ENCODE results near the gene CRB2.
"Not testable (repeated sequence)": the region's sequence is repeated elsewhere in the genome, so short reads cannot be mapped to it uniquely, and the experiment has no call there.

Gene CRB2

DNA sequence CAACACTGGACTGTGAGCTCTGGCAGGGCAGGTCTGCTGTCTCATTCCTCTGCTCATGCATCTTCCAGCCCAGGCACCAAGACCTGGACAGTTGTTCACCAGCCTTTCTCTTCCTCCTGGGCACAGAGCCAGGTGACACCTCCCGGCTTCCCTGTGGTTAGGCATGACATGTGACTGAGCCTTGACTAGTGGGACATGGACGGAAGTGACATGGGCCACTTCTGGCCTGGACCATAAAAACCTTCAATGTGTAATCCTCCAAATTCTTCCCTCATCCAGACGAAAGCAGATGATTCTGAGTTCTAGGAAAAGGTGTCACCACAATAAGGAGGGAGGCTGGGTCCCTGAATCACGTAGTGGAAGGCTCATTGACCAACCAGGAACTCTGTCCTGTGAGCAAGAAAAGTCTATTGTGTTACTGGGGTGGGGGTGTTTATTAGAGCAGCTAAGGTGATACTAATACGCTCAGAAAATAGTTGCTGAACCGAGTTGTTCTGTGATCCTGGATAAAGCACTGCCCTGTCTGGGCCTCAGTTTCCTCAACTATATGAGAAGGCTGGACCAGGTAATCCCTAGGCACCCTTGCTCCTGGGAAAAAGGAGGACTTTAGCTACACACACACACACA, 26.6 kb upstream of the CRB2 start:
- no peak for DNase-seq (ENCODE audit: low read depth)

DNA sequence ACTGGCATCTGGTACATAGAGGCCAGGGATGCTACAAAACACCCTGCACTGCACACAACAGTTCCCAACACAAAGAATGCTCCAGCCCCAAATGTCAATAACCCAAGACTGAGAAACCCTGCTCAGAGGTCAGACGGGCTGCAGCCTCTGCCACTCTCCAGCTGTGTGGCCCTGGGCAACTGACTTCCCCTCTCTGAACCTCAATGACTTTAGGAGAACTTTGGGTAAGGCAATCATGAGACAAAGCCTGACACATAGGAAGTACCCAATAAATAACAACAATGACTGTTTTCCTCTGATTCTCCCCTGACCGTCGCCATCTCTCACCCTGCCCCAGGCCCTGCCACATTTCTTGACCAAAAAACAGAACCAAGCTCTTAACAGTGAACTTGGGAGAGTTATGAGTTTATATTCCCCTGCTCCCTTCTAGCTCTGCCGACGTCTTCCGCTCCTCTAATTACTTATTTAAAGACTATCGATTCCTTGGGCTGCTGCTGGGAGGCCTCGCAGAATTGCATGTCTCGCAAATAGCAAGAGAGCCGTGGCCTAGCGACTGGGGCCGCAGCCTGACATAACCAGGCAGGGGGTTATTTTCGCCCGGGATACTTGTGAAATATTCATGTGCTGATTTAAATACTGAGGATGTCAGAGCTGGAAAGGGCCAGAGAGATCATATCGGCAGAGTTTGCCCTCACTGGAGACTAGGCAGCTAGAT, 24.5 kb upstream of the CRB2 start:
- DNase-seq (ENCODE audit: low read depth): no peak

DNA sequence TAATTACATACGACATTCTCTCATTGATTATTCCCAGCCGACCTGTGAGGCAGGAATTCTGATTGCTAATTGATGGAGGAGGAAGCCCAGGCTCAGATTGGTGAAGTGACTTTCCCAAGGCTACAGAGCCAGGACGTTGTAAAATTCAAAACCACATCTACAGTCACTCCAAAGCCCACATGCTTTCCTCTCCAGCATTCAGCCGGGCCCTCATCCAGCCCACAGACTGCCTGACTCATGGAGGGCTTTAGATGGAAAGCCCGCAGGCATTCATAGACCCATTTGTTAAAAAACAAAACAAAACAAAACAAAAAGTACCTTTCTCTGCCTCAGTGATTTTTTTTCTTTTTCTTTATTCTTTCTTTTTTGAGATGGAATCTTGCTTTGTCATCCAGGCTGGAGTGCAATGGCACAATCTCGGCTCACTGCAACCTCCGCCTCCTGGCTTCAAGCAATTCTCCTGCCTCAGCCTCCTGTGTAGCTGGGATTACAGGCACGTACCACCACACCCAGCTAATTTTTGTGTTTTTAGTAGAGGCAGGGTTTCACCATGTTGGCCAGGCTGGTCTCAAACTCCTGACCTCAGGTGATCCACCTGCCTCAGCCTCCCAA, 22.8 kb upstream of the CRB2 start:
- not testable (repeated sequence) for DNase-seq (ENCODE audit: low read depth)

DNA sequence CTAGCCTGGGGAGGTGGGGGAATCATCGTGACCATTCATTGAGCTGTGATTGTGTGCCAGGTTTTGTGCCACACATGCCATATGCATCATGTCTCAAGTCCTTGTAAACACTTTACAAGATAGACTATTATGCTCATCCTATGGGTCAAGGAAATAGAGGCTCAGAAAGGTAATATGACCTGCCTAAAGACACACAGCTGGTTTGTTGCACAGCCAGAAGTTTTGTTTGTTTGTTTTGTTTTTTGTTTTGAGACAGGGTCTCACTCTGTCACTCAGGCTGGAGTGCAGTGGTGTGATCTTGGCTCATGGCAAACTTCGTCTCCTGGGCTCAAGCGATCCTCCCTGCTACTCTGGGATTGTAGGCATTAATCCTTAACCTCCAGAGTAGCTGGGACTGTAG, 21.4 kb upstream of the CRB2 start:
- DNase-seq (ENCODE audit: low read depth): no peak

DNA sequence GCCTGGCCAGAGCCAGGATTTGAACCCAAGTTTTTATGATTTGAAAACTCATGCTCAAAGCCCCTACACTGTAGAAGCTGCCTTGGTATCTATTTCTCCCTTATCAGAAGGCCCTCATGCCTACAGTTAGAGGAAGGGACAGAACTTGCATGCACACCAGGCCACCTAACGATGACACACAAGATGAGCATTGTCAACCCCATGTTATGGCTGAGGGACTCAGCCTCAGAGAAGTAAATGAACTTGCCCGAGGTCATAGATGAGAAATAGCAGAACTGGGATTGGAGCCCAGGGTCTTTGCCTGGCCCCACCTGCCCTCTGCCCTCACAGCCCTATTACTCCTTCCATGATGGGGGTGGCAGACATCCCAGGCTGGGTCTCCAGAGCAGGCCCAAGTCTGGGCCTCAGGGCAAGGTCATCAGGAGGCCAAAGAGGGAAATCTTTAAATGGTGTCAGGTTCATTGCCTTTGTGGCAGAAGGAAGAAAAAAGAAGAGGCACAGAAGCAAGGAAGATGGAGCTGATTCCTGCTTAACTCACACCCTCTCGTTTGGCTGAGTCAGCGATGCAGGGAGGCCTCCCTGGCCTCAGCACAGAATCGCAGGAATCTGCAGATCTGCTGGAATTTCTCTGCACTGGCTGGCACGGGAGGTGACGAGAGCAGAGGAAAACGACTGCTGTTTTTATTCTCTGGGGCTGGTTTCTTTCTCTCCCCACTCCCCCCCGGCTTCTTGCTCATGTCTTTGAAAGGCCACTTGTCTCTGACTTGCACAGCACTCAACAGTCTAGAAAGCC, 20.6 kb upstream of the CRB2 start:
- DNase-seq (ENCODE audit: low read depth): no peak

DNA sequence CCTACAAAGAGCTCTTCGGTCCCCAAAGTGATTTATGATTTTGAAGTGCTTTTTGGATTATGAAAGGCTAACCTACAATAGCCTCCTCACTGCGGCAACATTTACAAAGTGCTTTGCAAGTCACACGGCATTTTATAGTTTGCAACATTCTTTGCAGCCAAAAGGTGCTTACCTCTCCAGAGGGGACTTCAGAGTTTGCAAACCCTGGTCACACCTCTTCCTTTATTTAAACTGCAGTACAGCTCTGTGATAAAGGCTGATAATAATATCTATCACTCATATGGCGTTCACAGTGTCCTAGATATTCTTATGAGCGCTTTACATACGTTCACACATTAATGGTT, 20.0 kb upstream of the CRB2 start:
- DNase-seq (ENCODE audit: low read depth): no peak

DNA sequence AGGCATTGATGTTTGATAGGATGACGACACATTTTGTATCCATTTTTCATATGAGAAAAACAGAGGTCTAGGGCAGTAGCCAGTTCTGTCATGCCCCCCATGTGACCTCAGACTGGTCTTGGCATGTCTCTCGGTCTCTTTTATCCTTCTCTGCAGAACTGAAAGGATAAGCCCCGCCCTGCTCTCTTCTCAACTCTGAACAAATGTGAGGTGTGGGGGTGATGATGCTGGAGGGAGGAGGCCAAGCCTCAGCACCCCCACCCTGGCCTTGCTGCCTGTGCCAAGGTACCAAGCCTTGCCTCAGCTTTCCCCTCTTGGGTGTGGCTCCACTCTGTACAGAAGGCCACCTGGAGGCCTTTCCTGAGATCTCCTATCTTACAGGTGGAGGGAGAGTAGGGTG, 19.5 kb upstream of the CRB2 start:
- DNase-seq (ENCODE audit: low read depth): no peak

DNA sequence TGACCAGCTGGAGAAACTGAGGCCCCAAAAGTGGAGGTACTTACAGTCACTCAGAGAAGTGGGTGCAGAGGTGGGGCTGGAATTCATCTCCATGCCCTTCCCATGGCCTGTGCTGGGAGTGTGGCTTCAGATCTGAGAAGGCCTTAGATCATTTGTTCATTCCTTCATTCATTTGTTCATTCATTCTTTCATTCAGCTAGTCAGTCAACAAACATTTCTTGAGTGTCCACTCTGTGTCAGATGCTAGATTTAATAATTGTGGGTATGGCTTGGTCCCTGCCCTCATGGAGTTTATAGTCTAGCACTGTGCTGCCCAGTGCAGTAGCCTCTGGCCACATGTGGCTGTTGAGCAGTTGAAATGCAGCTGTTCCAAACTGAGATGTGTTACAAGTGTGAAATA, 19.0 kb upstream of the CRB2 start:
- no peak for DNase-seq (ENCODE audit: low read depth)

DNA sequence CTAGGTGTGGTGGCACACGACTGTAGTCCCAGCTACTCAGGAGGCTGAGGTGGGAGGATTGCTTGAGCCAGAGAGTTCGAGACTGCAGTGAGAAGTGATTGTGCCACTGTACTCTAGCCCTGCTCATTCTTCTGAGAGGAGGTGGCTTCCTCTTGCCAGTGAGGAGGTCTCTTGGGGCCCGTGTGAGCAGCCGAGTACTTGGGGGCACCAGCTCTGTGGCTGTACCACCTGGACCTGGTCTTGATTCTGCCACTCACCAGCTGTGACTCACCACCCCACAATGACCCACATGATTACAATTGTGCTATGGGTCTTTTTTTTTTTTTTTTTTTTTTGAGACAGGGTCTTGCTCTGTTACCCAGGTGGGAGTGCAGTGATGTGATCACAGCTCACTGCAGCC, 18.0 kb upstream of the CRB2 start:
- no peak for DNase-seq (ENCODE audit: low read depth)

DNA sequence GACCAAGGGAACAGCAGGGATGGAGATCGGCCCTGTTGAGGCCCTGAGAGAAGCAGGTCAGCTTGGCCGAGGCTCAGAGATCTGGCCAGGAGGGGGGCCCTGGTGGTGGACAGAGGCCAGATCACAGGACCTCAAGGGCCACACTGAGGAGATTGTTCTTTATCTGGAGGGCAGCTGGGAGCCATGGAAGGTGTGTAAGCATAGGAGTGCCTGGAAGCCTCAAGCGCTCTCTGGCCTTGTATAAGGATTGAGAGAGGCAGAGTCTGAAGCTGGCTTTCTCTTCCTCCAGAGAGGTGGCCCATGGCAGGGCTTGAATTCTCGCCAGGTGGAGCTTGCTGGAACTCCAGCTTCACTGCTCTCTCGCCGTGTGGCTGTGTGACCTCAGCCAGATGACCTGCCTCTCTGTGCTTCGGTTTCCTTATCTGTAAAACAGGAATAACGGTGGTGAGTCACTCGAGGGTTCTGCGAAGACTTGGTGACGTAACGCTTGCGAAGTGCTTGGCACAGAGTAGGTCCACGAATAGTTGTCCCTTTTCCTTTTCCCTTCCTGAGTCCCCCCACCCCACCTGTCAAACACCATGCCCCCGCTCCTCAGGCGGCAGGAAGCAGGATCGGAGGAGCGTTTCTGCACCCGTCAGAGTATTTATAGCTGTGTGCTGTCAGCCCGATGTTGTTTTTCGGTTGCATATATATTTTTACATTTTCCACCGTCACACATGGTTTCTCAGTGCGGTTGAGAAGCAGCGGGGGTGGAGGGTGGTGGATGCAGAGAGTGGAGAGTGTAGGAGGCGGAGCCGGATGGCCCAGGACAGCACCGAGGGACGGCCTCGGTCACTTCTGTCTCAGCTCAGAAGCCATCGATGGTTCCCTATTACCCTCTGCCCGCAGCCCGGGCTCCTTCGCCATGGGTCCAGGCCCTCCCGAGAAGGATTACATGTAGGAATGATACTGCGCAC, 17.0 kb upstream of the CRB2 start:
- DNase-seq (ENCODE audit: low read depth): no peak

DNA sequence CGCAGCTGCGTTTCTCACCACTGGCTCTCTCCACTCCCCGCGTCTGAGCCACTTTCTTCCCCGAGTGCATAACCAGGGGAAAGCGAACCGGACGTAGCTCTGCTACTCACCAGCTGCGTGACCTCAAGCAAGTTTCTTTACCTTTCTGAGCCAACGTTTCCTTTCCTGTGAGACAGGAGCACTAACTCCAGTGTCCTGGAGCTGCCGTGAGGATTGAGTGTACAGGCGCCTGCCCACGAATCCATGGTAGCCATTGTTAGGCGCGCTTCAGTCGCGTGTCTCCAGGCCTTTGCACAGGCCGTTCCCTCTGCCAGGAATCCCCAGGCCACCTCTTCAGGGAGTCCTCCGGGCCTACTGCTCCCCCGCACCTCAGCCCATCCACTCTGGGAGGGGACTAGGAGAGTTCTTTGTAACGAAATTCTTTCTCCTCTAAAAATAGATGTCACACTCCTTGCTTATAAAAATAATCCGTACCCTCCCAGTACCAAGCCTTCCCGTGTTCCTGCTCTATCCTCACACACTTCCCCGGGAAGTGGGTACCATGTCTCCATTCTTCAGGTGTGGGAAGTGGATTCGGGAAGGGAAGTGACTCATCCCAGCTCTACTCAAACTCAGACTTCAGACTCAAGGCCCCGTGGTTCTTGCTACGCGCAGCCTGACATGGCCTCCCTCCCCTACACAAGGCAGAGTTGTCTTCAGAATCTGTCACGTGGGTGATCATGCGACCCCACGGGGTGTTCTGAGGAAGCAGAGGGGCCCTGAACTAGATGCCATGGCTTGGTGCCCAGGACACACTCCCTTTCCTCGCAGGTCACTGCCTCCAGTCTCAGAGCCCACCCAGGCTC, 16.1 kb upstream of the CRB2 start:
- DNase-seq (ENCODE audit: low read depth): no peak

DNA sequence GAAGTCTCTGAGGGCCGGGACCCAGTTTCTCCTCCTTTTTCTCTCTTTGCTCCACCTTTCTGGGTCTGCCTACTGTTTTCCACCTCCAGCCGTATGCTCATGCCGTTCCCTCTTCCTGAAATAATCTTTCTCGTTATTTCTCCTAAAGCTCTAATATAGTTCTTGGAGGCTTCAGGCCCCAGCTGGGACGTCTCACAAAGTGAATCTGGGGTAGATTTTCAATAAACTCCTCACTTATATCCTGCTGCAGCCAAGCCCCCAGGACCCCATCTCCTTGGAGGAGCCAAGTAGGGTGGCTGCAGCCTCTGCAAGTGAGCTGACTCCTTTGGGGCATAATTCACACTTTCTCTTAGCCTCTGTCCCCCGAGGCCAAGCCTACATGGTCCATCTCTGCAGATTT, 14.2 kb upstream of the CRB2 start:
- no peak for DNase-seq (ENCODE audit: low read depth)

DNA sequence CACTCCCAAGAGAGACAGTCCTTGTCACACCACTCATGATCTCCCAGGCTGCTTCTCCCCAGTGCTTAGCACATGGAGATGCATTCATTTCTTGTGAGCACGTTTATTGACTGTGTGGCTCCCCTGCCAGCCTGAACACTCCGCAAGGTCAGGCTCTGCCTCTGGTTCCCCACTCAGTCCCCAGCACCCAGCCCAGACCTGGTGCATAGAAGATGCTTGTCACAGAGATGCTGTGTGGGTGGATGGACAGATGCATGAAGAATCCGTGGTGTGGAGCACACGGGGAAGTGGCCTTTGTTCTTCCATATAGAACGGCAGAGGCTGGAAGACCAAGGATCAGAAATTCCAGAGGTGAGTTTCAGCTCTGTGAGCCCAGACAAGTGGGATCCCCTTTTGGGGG, 13.8 kb upstream of the CRB2 start:
- DNase-seq (ENCODE audit: low read depth): no peak

DNA sequence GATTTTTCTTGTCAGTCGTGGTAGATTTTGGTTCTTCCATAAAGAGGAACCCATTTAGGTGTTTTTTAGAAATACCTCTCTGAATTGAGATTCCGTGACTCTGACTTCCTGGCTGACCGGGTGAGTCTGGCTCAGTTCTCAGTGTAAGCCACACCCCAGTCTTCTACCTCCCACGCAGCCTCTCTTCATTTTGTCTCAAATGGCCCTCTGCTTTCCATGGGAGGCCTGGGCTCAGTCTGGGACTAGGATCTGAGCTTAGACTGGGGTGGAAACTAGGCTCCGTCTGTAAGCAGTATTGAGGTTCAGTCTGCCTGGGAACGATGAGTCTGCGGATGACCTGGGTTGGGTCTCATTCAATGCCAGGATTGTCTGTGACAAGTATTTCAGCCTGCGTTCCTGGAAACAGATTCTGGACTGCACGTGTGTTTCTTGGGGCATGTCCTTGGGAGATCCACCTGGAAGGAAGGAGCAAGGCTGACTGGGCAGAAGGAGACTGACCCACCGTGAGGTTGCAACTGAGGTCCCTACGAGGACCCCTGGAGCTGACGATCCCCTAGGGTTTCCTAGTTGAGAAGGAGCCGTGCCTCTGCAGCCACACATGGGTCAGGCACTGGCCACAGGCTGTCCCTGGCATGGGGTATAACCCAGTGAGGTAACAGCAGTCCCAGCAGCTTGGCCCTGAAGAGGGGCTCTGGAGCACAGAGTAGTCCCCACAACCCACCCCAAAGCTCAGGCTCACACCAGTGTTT, 12.4 kb upstream of the CRB2 start:
- no peak for DNase-seq (ENCODE audit: low read depth)

DNA sequence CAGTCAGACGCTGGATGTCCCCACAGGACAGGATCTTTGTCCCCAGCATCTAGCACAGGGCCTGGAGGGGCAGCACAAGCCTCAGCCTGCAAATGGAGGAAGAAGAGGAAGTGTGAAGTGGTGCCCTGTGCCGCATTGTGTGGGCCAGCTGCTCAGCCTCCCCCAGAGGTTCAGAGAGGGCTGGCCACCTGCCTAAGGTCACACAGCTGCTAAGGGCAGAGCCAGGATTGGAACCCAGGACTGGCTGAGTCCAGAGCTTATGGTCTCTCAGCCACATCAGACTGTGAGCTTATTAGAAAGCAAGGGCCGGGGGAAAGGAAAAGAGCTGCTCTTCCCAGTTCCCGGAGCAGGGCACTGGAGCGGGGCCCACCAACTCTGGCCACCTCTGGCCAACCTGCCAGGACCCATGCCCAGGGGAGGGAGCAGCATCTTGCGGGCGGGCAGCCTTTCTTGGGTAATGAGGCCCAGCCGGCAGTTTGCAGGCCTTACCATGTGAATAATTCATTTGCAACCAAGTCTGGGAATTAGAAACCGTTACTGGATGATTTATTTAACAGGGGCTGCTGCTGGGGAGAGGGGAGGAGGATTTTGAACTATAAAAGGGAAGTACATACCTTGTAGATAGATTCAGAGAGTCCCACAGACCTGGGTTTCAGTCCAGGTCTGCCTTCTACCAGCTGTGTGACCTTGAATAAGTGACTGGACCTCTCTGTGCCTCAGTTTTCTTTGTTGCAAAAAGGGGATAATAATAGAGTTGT, 11.6 kb upstream of the CRB2 start:
- no peak for DNase-seq (ENCODE audit: low read depth)

DNA sequence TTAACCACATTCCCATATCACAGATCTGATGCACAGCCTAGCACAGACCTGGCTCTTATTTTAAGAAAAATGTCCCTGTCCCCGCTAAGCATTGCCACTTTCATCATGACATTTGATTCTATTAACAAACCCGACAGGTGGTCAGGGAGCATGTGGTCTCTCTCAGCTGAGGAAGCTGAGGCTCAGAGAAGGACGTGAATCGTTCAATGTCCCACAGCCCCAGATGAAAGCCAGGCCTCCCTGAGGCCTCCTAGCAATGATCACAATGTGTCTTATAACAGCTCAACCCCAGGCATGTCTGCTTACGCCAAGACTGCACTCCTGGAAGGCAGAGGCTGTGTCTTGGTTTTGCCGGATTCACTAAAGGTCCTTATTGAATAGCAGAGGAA, 10.4 kb upstream of the CRB2 start:
- DNase-seq (ENCODE audit: low read depth): no peak

DNA sequence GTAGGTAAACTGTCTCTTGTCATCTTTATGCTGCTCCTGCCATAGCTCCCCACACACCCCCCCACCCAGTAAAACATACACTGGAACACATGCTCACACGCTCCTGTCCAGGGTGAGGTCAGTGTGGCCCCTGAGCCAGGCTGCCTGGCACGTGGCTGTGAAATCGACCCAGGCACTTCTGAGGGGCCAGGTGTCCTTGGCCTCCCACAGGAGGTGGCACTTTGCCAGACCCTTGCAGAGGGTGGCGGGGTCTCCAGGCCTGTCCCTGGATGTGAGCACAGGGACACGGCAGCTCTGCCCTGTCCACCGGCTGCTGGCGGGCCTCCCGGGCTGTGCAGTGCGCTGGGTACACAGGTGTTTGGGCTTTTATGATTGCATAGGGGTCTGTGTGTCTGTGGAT, 10.0 kb upstream of the CRB2 start:
- no peak for DNase-seq (ENCODE audit: low read depth)

DNA sequence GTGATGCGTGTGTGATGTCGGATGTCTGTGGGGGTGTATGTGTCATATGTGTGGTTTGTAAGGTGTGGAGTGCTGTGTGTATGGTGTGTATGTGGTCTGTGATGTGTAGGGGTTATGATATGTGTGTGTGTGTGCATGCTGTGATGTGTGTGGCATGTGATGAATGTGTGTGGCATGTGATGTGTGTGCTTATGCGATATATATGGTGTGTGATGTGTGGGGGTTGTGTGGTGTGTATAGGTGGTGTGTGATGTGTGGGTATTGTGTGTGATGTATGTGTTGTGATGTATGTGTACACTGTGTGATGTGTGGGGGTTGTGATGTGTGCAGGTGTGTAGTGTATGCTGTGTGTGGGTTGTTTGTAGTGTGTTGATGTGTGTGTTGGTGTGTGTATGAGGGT, 9.2 kb upstream of the CRB2 start:
- DNase-seq (ENCODE audit: low read depth): no peak

DNA sequence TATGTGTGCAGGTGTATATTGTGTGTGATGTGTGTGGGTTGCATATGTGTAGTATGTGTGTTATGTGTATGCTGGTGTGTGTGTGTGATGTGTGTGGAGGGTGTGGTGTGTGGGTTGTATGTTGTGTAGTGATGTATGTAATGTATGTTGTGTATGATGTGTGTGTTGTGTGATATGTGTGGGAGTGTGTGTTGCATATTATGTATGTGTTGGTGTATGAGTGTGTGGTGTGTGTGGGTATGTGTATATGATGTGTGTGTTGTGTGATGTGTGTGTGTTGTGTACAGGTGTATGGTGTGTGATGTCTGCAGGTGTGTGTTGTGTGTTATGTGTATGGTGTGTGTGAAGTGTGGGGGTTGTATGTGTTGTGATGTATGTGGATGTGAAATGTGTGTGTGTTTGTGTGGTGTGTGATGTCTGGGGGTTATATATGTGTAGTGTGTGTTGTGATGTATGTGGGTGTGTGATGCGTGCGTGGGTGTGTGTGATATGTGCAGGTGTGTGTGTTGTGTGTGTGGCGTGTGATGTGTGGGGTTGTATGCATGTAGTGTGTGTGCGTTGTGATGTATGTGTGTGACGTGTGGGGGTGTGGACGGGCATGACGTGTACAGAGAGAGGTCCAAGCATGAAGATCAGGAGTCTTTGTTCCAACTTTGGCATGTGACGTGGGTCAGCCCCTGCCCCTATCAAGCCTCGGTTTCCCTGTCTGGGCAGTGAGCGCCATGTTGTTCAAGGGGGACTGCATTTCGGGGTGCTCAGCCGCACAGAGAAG, 8.5 kb upstream of the CRB2 start:
- DNase-seq (ENCODE audit: low read depth): no peak

All from HS-27A (cell line).